H9 (cell line): ENCODE data around the gene BARD1. TPM values are rescaled to one million over a fixed set of nuclear protein-coding genes. Genes with fewer than 3 reads are reported as not detected.

Experiments
- DNase-seq: peaks from one replicate; pipeline ENCODE4 v3.0.0-alpha.2; 2017
- H2AFZ ChIP-seq: one replicate; pipeline ENCODE4 v1.6.1; 2013; ENCODE audit warnings: mild to moderate bottlenecking, low read length, control low read depth, moderate library complexity
- H2AK5ac ChIP-seq: 2 replicates; pipeline ENCODE4 v1.6.1; 2013; ENCODE audit warnings: low read length, control low read depth, mixed read lengths; ENCODE audit not compliant: insufficient read length
- H2BK120ac ChIP-seq: one replicate; pipeline ENCODE4 v1.6.1; 2013; ENCODE audit warnings: low read depth, mild to moderate bottlenecking, low read length, control low read depth, inconsistent platforms; ENCODE audit not compliant: poor library complexity, severe bottlenecking
- H2BK12ac ChIP-seq: 2 replicates; pipeline ENCODE4 v1.6.1; 2013; ENCODE audit warnings: low read length, control low read depth, mixed read lengths, low read depth; ENCODE audit not compliant: insufficient read length
- H2BK15ac ChIP-seq: 2 replicates; pipeline ENCODE4 v1.6.1; 2013; ENCODE audit warnings: low read depth, low read length, control low read depth
- H2BK20ac ChIP-seq: one replicate; pipeline ENCODE4 v1.6.1; 2013; ENCODE audit warnings: low read depth, mild to moderate bottlenecking, low read length, control low read depth, inconsistent platforms; ENCODE audit not compliant: poor library complexity, severe bottlenecking
- H2BK5ac ChIP-seq: 2 replicates; pipeline ENCODE4 v1.6.1; 2013; ENCODE audit warnings: low read length, control low read depth, mixed read lengths; ENCODE audit not compliant: insufficient read length
- H3K14ac ChIP-seq: 2 replicates; pipeline ENCODE4 v1.6.1; 2013; ENCODE audit warnings: low read length, control low read depth; ENCODE audit not compliant: insufficient read depth
- H3K18ac ChIP-seq: 2 replicates; pipeline ENCODE4 v1.6.1; 2013; ENCODE audit warnings: low read depth, mild to moderate bottlenecking, mixed read lengths, low read length, control low read depth; ENCODE audit not compliant: insufficient read length
- H3K23ac ChIP-seq: 2 replicates; pipeline ENCODE4 v1.6.1; 2013; ENCODE audit warnings: low read length, control low read depth, mixed read lengths, low read depth; ENCODE audit not compliant: insufficient read length
- H3K23me2 ChIP-seq: 2 replicates; pipeline ENCODE4 v1.6.1; 2013; ENCODE audit warnings: low read depth, mild to moderate bottlenecking, mixed read lengths, low read length, control low read depth; ENCODE audit not compliant: insufficient read length, poor library complexity, severe bottlenecking
- H3K27ac ChIP-seq: 2 replicates; pipeline ENCODE4 v1.5.1; 2013; ENCODE audit warnings: low read length, control low read depth, mixed read lengths, low read depth; ENCODE audit not compliant: insufficient read length
- H3K27me3 ChIP-seq: 2 replicates; pipeline ENCODE4 v1.6.1; 2013; ENCODE audit warnings: low read length, control low read depth, inconsistent platforms; ENCODE audit not compliant: insufficient read depth
- H3K4ac ChIP-seq: 2 replicates; pipeline ENCODE4 v1.6.1; 2013; ENCODE audit warnings: low read depth, mild to moderate bottlenecking, control low read depth, inconsistent platforms, low read length, moderate library complexity
- H3K4me1 ChIP-seq: 2 replicates; pipeline ENCODE4 v1.6.1; 2013; ENCODE audit warnings: low read length, control low read depth, inconsistent platforms; ENCODE audit not compliant: insufficient read depth
- H3K4me2 ChIP-seq: 2 replicates; pipeline ENCODE4 v1.6.1; 2013; ENCODE audit warnings: low read length, control low read depth, mixed read lengths; ENCODE audit not compliant: insufficient read length, insufficient read depth
- H3K56ac ChIP-seq: 2 replicates; pipeline ENCODE4 v1.6.1; 2013; ENCODE audit warnings: low read depth, mild to moderate bottlenecking, mixed read lengths, low read length, control low read depth; ENCODE audit not compliant: insufficient read length
- H3K79me1 ChIP-seq: 2 replicates; pipeline ENCODE4 v1.6.1; 2013; ENCODE audit warnings: low read depth, mild to moderate bottlenecking, moderate library complexity, low read length, control low read depth, inconsistent platforms; ENCODE audit not compliant: insufficient read depth, poor library complexity, severe bottlenecking
- H3K79me2 ChIP-seq: 2 replicates; pipeline ENCODE4 v1.6.1; 2013; ENCODE audit warnings: low read length, control low read depth, inconsistent platforms; ENCODE audit not compliant: insufficient read depth
- H3K9ac ChIP-seq: 2 replicates; pipeline ENCODE4 v1.6.1; 2013; ENCODE audit warnings: low read length, control low read depth, mixed read lengths; ENCODE audit not compliant: insufficient read length; ENCODE audit errors: extremely low read depth
- H3K9me3 ChIP-seq: one replicate; pipeline ENCODE4 v1.6.1; 2013; ENCODE audit warnings: low read depth, low read length, inconsistent platforms; ENCODE audit not compliant: control insufficient read depth
- H3T11ph ChIP-seq: one replicate; pipeline ENCODE4 v1.6.1; 2013; ENCODE audit warnings: mild to moderate bottlenecking, low read length, control low read depth, inconsistent platforms
- H4K20me1 ChIP-seq: one replicate; pipeline ENCODE4 v1.6.1; 2013; ENCODE audit not compliant: control insufficient read depth, insufficient read length, insufficient read depth
- H4K5ac ChIP-seq: 2 replicates; pipeline ENCODE4 v1.6.1; 2013; ENCODE audit warnings: low read depth, mild to moderate bottlenecking, mixed read lengths, low read length, control low read depth; ENCODE audit not compliant: insufficient read length
- H4K8ac ChIP-seq: replicated peaks from 2 replicates; pipeline ENCODE4 v1.6.1; 2013; ENCODE audit warnings: low read length, control low read depth, mixed read lengths, low read depth; ENCODE audit not compliant: insufficient read length
- H4K91ac ChIP-seq: 2 replicates; pipeline ENCODE4 v1.6.1; 2013; ENCODE audit warnings: low read depth, mild to moderate bottlenecking, moderate library complexity, mixed read lengths, low read length, control low read depth; ENCODE audit not compliant: insufficient read length
- H3K27ac Mint-ChIP-seq, 3 experiments: 2 replicates in 2 of 3; 3 replicates in 1 of 3; pipeline ENCODE4 v1.8.0; 2020 to 2021; ENCODE audit warnings: mixed read lengths in 3 of 3, mild to moderate bottlenecking in 1 of 3, moderate library complexity in 1 of 3
- H3K27me3 Mint-ChIP-seq: 2 replicates; pipeline ENCODE4 v1.8.0; 2021; ENCODE audit warnings: low read depth, mild to moderate bottlenecking, moderate library complexity, mixed read lengths
- H3K36me3 Mint-ChIP-seq, 3 experiments: 2 replicates in 2 of 3; 3 replicates in 1 of 3; pipeline ENCODE4 v1.8.0; 2020 to 2021; ENCODE audit warnings: low read depth in 3 of 3, mixed read lengths in 3 of 3; ENCODE audit not compliant: insufficient read depth in 1 of 3
- H3K4me1 Mint-ChIP-seq, 2 experiments: 2 replicates each; pipeline ENCODE4 v1.8.0; 2020; ENCODE audit warnings: mixed read lengths in 2 of 2
- H3K4me3 Mint-ChIP-seq, 2 experiments: 2 replicates in 1 of 2; 3 replicates in 1 of 2; pipeline ENCODE4 v1.8.0; 2020 to 2021; ENCODE audit warnings: mild to moderate bottlenecking in 2 of 2, mixed read lengths in 2 of 2, moderate library complexity in 1 of 2
- H3K9me3 Mint-ChIP-seq, 2 experiments: 2 replicates in 1 of 2; 3 replicates in 1 of 2; pipeline ENCODE4 v1.8.0; 2020; ENCODE audit warnings: mild to moderate bottlenecking in 2 of 2, mixed read lengths in 2 of 2, moderate library complexity in 1 of 2
- CTCF ChIP-seq: fragments of 200-600 bp; sonication (generic); conservative IDR thresholded peaks from 3 replicates; pipeline ENCODE4 v1.8.0; 2021; ENCODE audit warnings: antibody characterized with exemption, mild to moderate bottlenecking
- WGBS: extraction: QIAGEN DNeasy Blood & Tissue Kit; methylation state at CpG from one replicate; pipeline ENCODE4 v1.1.7; 2013; ENCODE audit warnings: missing lambda C conversion rate, low lambda C conversion rate, mixed read lengths; ENCODE audit not compliant: insufficient read length; ENCODE audit errors: extremely low coverage; 5-methylcytosine and 5-hydroxymethylcytosine counted together
- total RNA-seq: library from RNA; stranded (reverse); gene quantifications from 2 replicates; pipeline ENCODE4 v1.2.1, GENCODE V29; 2021

Gene BARD1
- total RNA-seq, 1 experiment from 2014 or later = 30.6 TPM

GRCh38 chr2:214730248-214730647, 79.2 kb downstream of the BARD1 start:
- WGBS = no CpG with 5 or more reads among the region's 3 CpGs
- Histone ChIP-seq H4K8ac (no peak overlapping the region), H3K27ac (no peak overlapping the region), H2BK12ac (no peak overlapping the region), H3K4ac (no peak overlapping the region), H3T11ph (no peak overlapping the region), H2BK5ac (no peak overlapping the region), H3K27me3 (no peaks in the 10 kb centered on the region), H2BK15ac (no peak overlapping the region), H3K9ac (no peak overlapping the region), H3K4me1 (no peaks in the 10 kb centered on the region), H4K20me1 (no peaks in the 10 kb centered on the region), H2AFZ (no peak overlapping the region), H2AK5ac (no peak overlapping the region), H3K23me2 (no peaks in the 10 kb centered on the region), H3K18ac (no peak overlapping the region), H2BK20ac (no peak overlapping the region), H4K91ac (no peak overlapping the region), H3K14ac (no peak overlapping the region), H3K79me1 (no peaks in the 10 kb centered on the region), H3K56ac (no peak overlapping the region), H4K5ac (no peak overlapping the region), H2BK120ac (no peak overlapping the region), H3K4me2 (no peak overlapping the region), H3K23ac (no peak overlapping the region), H3K9me3 (no peaks in the 10 kb centered on the region), H3K79me2 (no peaks in the 10 kb centered on the region)
- H3K9me3 Mint-ChIP-seq = no peaks in the 10 kb centered on the region
- H3K27me3 Mint-ChIP-seq = no peaks in the 10 kb centered on the region
- peaks cover 8 to 9% of the 10 kb centered on the region in 2 experiments for H3K4me1 Mint-ChIP-seq
- H3K36me3 Mint-ChIP-seq = peaks cover 19 to 47% (median 28%) of the 10 kb centered on the region in 3 experiments; a peak in 6 of 7 replicates
- DNase-seq = no peak
- H3K27ac Mint-ChIP-seq = no peak overlapping the region
- TF ChIP-seq CTCF = no peak
- no peak overlapping the region for H3K4me3 Mint-ChIP-seq
